Measurements from ENCODE around the gene DNAH6.

DNA sequence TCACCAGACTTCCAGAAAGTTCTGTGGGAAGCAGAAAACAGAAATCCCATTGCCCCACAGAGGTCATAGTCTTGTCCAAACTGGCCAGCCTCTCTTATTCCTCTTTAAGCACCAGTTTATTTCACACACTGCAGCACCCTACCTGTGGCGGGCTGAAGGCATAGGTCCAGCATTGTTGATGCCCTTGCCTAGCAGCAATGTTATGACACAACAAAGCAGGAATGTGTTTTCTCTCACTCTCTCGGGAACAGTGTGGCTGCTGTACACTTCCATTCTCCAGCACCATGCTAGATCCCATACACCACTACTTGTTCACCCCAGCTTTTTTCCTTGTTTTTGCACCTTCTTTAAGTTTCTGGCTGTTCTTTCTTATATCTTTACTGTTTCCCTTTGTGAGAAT, 181.6 kb downstream of the DNAH6 start:
- TF ChIP-seq, protein P1, sequence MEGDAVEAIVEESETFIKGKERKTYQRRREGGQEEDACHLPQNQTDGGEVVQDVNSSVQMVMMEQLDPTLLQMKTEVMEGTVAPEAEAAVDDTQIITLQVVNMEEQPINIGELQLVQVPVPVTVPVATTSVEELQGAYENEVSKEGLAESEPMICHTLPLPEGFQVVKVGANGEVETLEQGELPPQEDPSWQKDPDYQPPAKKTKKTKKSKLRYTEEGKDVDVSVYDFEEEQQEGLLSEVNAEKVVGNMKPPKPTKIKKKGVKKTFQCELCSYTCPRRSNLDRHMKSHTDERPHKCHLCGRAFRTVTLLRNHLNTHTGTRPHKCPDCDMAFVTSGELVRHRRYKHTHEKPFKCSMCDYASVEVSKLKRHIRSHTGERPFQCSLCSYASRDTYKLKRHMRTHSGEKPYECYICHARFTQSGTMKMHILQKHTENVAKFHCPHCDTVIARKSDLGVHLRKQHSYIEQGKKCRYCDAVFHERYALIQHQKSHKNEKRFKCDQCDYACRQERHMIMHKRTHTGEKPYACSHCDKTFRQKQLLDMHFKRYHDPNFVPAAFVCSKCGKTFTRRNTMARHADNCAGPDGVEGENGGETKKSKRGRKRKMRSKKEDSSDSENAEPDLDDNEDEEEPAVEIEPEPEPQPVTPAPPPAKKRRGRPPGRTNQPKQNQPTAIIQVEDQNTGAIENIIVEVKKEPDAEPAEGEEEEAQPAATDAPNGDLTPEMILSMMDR (IDR thresholded peaks at IDR 0.05), result no peak
- TF ChIP-seq POLR2A (IDR thresholded peaks at IDR 0.05), result no peak

Data from right lobe of liver (tissue), 4 donors.